ENCODE data around the gene OSBP2.

The OSBP2 gene

DNA sequence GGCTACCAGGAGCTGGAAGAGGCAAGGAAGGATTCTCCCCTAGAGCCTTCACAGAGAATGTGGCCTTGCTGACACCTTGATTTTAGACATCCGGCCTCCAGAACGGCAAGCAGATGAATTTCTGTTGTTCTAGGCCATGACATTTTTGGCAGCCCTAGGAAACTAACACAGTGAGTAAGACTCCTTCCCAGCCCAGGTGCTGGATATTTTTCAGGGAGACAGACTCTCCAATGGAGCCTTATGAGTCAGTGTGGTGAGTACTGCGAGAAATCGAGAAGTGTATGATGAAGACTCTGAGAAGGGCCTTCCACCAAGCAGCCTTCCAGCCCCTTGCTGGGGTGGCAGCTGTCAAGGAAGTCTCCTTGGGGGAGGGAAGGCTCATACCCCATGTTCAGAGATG lies 114.4 kb downstream of the OSBP2 start:
- DNase-seq (ENCODE audit: low read depth) = no peak

DNA sequence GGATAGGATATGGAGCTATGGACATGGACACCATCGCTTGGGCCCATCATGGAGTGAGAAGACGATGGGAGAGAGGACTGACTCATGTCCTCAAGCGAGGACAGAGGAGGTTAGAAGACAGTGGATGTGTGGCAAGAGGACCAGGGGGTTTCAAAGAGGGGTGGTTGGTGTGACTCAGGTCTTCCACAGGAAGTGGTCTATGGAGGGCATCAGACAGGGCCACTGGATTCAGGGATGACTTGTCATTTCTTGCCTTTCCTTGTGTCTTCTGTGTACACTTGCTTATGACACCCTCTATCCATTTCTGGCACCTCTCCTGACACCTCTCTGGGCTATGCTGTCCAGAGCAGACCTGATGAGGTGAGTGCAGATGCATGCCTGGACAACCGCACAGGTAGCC lies 115.4 kb downstream of the OSBP2 start:
- DNase-seq (ENCODE audit: low read depth) = no peak

GRCh38 chr22:30813936-30814335 lies 119.3 kb downstream of the OSBP2 start:
- no peak for DNase-seq (ENCODE audit: low read depth)

GRCh38 chr22:30816413-30816812 lies 121.7 kb downstream of the OSBP2 start:
- DNase-seq (ENCODE audit: low read depth) = no peak

GRCh38 chr22:30821381-30821780 lies 126.7 kb downstream of the OSBP2 start:
- DNase-seq (ENCODE audit: low read depth) = no peak

DNA sequence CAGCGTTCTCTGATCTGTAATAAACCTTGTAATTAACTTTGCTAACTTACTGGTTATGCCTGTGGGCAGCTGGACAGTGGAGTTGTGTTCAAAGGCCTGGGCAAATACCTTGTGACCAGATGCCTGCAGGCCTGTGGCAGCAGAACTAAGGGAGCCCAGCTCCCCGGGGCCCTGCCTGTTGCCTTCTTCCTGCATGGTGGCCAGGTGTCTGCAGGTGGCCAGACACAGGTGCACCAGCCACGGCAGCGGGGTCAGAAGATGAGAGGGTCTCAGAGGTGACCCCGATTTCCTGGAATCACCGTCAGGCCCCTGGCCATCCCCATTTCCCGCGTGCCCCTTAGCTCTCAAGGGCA lies 127.2 kb downstream of the OSBP2 start:
- DNase-seq (ENCODE audit: low read depth) = no peak

GRCh38 chr22:30822216-30823014 lies 127.7 kb downstream of the OSBP2 start:
- DNase-seq (ENCODE audit: low read depth) = no peak

GRCh38 chr22:30823015-30823370 lies 128.3 kb downstream of the OSBP2 start:
- DNase-seq (ENCODE audit: low read depth) = no peak

- no peak for DNase-seq (ENCODE audit: low read depth)
Observed at GRCh38 chr22:30824096-30824495, 129.4 kb downstream of the OSBP2 start.

- DNase-seq (ENCODE audit: low read depth) = no peak
Observed at GRCh38 chr22:30824711-30825110, 130.0 kb downstream of the OSBP2 start.

DNA sequence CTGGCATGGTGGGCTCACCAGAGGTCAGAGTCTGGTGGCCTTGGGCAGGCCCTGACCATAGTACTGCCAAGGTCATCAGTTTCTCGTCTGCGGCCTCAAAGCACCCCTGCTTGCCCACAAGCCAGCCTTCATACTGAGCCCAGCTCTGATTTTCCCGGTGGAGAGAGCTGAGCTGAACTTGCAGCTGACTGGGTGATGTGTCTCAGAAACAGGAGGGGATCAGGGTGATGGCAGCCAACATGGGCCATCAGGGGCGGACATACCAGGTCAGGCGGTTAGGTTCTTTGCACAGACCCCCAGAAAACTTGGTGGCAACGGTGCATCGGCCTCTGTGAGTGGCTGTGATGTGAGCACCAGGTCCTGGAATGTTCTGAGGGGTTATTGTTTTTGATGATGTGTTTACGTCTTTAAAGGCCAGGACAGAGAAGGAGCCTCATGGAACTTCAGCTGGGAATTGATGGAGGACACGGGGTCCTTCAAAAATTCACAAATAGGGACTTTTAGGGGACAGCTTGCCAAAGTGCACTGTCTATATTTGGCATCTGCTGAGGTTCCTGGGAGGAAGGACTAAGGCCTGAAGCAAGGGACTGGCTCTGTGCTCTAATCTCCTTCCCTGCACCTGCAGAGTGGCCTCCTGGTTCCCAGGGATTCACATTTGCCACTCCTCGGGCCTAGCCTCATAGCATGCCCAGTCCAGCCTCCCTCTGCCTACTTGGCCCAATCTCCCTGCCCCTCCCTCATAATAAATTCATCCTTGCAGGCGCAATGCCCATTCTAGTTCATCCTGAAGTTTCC lies 131.2 kb downstream of the OSBP2 start:
- DNase-seq (ENCODE audit: low read depth) = no peak

- no peak for DNase-seq (ENCODE audit: low read depth)
Observed at GRCh38 chr22:30826670-30827355, 132.1 kb downstream of the OSBP2 start.

- DNase-seq (ENCODE audit: low read depth) = no peak
Observed at GRCh38 chr22:30827646-30828045, 133.0 kb downstream of the OSBP2 start.

DNA sequence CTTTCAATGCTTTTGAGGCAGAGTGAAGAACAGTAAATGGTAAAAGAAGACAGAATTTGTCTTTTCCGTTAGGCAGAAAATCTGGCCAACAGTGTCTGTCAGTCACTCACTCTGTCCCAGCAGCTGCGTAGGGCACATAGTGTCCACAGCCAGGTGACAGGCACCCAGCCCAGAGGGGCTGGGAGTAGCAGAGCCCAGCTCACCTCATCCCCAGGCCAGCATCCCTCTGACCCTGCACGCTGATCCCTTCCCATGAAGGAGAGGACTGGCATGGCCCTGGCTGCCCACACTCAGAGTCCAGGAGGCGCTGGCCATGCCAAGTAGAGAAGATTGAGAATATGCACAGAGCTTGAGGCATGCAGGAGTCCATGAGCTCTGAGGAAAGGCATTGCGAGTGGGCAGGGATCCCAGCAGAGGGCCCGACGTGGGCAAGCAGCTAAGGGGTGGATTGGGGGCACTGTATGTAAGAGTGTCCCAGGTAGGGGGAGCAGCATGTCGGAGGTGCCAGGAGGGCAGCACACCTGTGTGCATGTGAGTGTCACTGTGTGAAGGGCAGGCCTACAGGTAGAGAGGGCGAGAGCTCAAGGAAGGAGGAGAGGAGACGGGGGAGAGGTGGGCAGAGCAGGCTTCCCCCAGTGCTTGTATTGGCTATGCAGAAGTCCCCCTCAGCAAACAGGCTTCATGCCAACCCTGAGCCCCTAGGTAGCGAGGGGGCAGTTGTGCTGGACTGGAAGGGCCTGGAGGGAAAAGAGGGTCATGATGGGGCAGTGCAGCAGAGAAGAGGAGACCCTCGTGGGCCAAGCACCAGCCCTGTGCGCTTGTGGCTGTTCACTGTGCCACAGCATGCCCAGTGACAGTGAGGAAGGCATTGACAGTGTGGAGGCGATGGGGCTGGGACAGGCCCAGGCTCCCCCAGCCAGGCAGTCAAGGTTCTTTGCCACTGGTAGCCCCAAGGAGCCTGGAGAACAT lies 133.8 kb downstream of the OSBP2 start:
- no peak for DNase-seq (ENCODE audit: low read depth)

DNA sequence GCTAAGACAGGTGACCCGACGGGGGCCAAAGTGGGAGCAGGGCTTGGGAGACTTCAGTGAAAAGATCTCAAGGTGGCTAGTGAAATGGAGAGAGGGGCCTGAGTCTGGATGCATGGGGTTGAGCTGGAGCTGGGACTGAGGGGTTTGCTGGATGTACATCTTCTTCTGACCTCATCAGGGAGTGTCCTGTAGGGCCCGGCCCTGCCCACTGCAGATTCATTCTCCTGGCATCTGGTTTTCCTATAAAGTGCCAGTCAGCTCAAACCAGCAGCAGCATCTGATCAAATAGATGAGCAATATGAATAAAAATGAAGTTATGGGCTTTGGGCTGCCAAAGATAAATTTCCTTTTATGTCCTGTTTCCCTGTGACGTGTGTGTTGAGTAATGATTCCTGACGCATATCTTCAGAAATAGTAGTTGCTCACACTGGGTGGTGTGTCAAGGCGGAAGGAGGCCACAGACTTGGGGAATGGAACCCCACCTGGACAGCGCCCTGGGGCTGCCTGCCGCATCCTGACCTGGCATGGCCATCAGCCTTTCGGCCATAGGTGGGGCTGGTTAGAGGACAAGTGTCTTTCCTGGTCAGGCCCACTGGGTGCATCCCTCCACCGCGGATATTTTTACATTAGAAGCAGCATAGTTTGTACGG lies 135.4 kb downstream of the OSBP2 start:
- DNase-seq (ENCODE audit: low read depth) = no peak

- no peak for DNase-seq (ENCODE audit: low read depth)
Observed at GRCh38 chr22:30830907-30831306, 136.2 kb downstream of the OSBP2 start.

- DNase-seq (ENCODE audit: low read depth) = no peak
Observed at GRCh38 chr22:30832407-30832987, 137.8 kb downstream of the OSBP2 start.

- DNase-seq (ENCODE audit: low read depth) = no peak
Observed at GRCh38 chr22:30833322-30833721, 138.6 kb downstream of the OSBP2 start.

DNA sequence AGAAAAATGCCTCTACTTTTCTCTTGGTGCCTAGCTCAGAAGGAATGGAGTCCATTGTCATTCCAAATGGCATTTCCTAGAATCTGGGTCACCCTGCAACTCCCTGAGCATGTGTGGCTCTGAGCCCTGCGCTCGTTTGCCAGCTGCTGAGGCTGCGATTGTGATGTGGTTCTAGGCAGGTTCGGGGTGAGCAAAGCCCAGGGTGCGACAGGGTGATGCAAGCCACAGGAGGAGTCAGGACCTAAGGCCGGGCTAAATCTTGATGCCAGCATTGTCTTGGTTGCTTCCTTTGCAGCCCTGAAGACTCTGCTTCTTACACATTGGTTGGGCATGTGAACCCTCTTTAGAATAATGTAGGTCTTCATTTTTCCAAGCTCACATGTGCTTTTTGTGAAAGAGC lies 142.9 kb downstream of the OSBP2 start:
- no peak for DNase-seq (ENCODE audit: low read depth)

GRCh38 chr22:30838111-30838510 lies 143.4 kb downstream of the OSBP2 start:
- DNase-seq (ENCODE audit: low read depth) = no peak

GRCh38 chr22:30841273-30841672 lies 146.6 kb downstream of the OSBP2 start:
- DNase-seq (ENCODE audit: low read depth) = no peak
